Measurements from ENCODE around the gene ATP6V0A1.

ATP6V0A1 gene

GRCh38 chr17:42421507-42422338 is 37.0 kb upstream of the ATP6V0A1 start:
- peak overlapping the region; percentile 80 to 89 for H3K27ac ChIP-seq (ENCODE audit: low read depth in 2 of 2, low read length in 2 of 2)
- H3K27me3 ChIP-seq (ENCODE audit: control insufficient read depth in 2 of 2, insufficient read depth in 2 of 2, low read length in 2 of 2): peaks cover 3 to 9% of the 10 kb centered on the region in 2 donors
- H3K36me3 ChIP-seq (ENCODE audit: control insufficient read depth in 2 of 2, insufficient read depth in 2 of 2, low read length in 2 of 2): no peaks in the 10 kb centered on the region
- H3K9ac ChIP-seq (ENCODE audit: low read depth in 1 of 2, low read length in 2 of 2): peak overlapping the region; percentile 60 to 71
- peak overlapping the region; percentile 72 to 80 for H3K4me3 ChIP-seq (ENCODE audit: low read length in 2 of 2)
- H3K4me1 ChIP-seq (ENCODE audit: control insufficient read depth in 2 of 2, insufficient read depth in 2 of 2, low read length in 2 of 2): peaks cover 8 to 11% of the 10 kb centered on the region in 2 donors
- H3K9me3 ChIP-seq (ENCODE audit: control insufficient read depth in 2 of 2, low read length in 2 of 2): no peaks in the 10 kb centered on the region

GRCh38 chr17:42422412-42422957 is 36.2 kb upstream of the ATP6V0A1 start:
- Histone ChIP-seq H3K9me3 (ENCODE audit: control insufficient read depth in 2 of 2, low read length in 2 of 2) (no peaks in the 10 kb centered on the region), H3K4me3 (ENCODE audit: low read length in 2 of 2) (peak overlapping the region; percentile 72 to 80), H3K27ac (ENCODE audit: low read depth in 2 of 2, low read length in 2 of 2) (peak overlapping the region; percentile 80 to 89), H3K4me1 (ENCODE audit: control insufficient read depth in 2 of 2, insufficient read depth in 2 of 2, low read length in 2 of 2) (peaks cover 8 to 11% of the 10 kb centered on the region in 2 donors), H3K9ac (ENCODE audit: low read depth in 1 of 2, low read length in 2 of 2) (peak overlapping the region; percentile 71 to 76), H3K27me3 (ENCODE audit: control insufficient read depth in 2 of 2, insufficient read depth in 2 of 2, low read length in 2 of 2) (peaks cover 3 to 9% of the 10 kb centered on the region in 2 donors), H3K36me3 (ENCODE audit: control insufficient read depth in 2 of 2, insufficient read depth in 2 of 2, low read length in 2 of 2) (no peaks in the 10 kb centered on the region)

- H3K27me3 ChIP-seq (ENCODE audit: control insufficient read depth in 2 of 2, insufficient read depth in 2 of 2, low read length in 2 of 2): peaks cover 3 to 9% of the 10 kb centered on the region in 2 donors
- peaks cover 8 to 11% of the 10 kb centered on the region in 2 donors for H3K4me1 ChIP-seq (ENCODE audit: control insufficient read depth in 2 of 2, insufficient read depth in 2 of 2, low read length in 2 of 2)
- no peaks in the 10 kb centered on the region for H3K9me3 ChIP-seq (ENCODE audit: control insufficient read depth in 2 of 2, low read length in 2 of 2)
- H3K27ac ChIP-seq (ENCODE audit: low read depth in 2 of 2, low read length in 2 of 2): peak within 1 kb of the TSS; percentile 80 to 89
- H3K9ac ChIP-seq (ENCODE audit: low read depth in 1 of 2, low read length in 2 of 2): peak within 1 kb of the TSS; percentile 71 to 76
- H3K36me3 ChIP-seq (ENCODE audit: control insufficient read depth in 2 of 2, insufficient read depth in 2 of 2, low read length in 2 of 2): no peaks in the 10 kb centered on the region
- peak within 1 kb of the TSS; percentile 72 to 80 for H3K4me3 ChIP-seq (ENCODE audit: low read length in 2 of 2)
These were observed 35.5 kb upstream of the ATP6V0A1 start, which contains the start of gene CAVIN1 for GRCh38 chr17:42422958-42423712. CAVIN1 (minus strand) TSS chr17:42423256; CDS start chr17:42423097, 159 bp downstream.

- Histone ChIP-seq H3K27ac (ENCODE audit: low read depth in 2 of 2, low read length in 2 of 2) (peak overlapping the region; percentile 58 to 89), H3K27me3 (ENCODE audit: control insufficient read depth in 2 of 2, insufficient read depth in 2 of 2, low read length in 2 of 2) (peaks cover 3 to 9% of the 10 kb centered on the region in 2 donors), H3K4me3 (ENCODE audit: low read length in 2 of 2) (peak overlapping the region; percentile 72 to 80), H3K9me3 (ENCODE audit: control insufficient read depth in 2 of 2, low read length in 2 of 2) (no peaks in the 10 kb centered on the region), H3K4me1 (ENCODE audit: control insufficient read depth in 2 of 2, insufficient read depth in 2 of 2, low read length in 2 of 2) (peaks cover 11% of the 10 kb centered on the region in 2 donors), H3K9ac (ENCODE audit: low read depth in 1 of 2, low read length in 2 of 2) (no peak overlapping the region), H3K36me3 (ENCODE audit: control insufficient read depth in 2 of 2, insufficient read depth in 2 of 2, low read length in 2 of 2) (no peaks in the 10 kb centered on the region)
These were observed 34.9 kb upstream of the ATP6V0A1 start for GRCh38 chr17:42423766-42424165.

GRCh38 chr17:42424991-42425610 is 33.6 kb upstream of the ATP6V0A1 start:
- Histone ChIP-seq H3K4me1 (ENCODE audit: control insufficient read depth in 2 of 2, insufficient read depth in 2 of 2, low read length in 2 of 2) (peaks cover 11% of the 10 kb centered on the region in 2 donors), H3K27me3 (ENCODE audit: control insufficient read depth in 2 of 2, insufficient read depth in 2 of 2, low read length in 2 of 2) (peaks cover 3 to 9% of the 10 kb centered on the region in 2 donors), H3K4me3 (ENCODE audit: low read length in 2 of 2) (no peak overlapping the region), H3K9ac (ENCODE audit: low read depth in 1 of 2, low read length in 2 of 2) (no peak overlapping the region), H3K9me3 (ENCODE audit: control insufficient read depth in 2 of 2, low read length in 2 of 2) (no peaks in the 10 kb centered on the region), H3K27ac (ENCODE audit: low read depth in 2 of 2, low read length in 2 of 2) (no peak overlapping the region), H3K36me3 (ENCODE audit: control insufficient read depth in 2 of 2, insufficient read depth in 2 of 2, low read length in 2 of 2) (no peaks in the 10 kb centered on the region)

GRCh38 chr17:42428141-42428944 is 30.3 kb upstream of the ATP6V0A1 start:
- Histone ChIP-seq H3K27me3 (ENCODE audit: control insufficient read depth in 2 of 2, insufficient read depth in 2 of 2, low read length in 2 of 2) (peaks cover 0 to 4% of the 10 kb centered on the region in 2 donors), H3K9ac (ENCODE audit: low read depth in 1 of 2, low read length in 2 of 2) (no peak overlapping the region), H3K4me1 (ENCODE audit: control insufficient read depth in 2 of 2, insufficient read depth in 2 of 2, low read length in 2 of 2) (peaks cover 0 to 7% of the 10 kb centered on the region in 2 donors), H3K27ac (ENCODE audit: low read depth in 2 of 2, low read length in 2 of 2) (no peak overlapping the region), H3K4me3 (ENCODE audit: low read length in 2 of 2) (no peak overlapping the region), H3K36me3 (ENCODE audit: control insufficient read depth in 2 of 2, insufficient read depth in 2 of 2, low read length in 2 of 2) (no peaks in the 10 kb centered on the region), H3K9me3 (ENCODE audit: control insufficient read depth in 2 of 2, low read length in 2 of 2) (no peaks in the 10 kb centered on the region)

- no peaks in the 10 kb centered on the region for H3K36me3 ChIP-seq (ENCODE audit: control insufficient read depth in 2 of 2, insufficient read depth in 2 of 2, low read length in 2 of 2)
- H3K27me3 ChIP-seq (ENCODE audit: control insufficient read depth in 2 of 2, insufficient read depth in 2 of 2, low read length in 2 of 2): peaks cover 0 to 1% of the 10 kb centered on the region in 2 donors
- H3K4me1 ChIP-seq (ENCODE audit: control insufficient read depth in 2 of 2, insufficient read depth in 2 of 2, low read length in 2 of 2): peaks cover 0 to 7% of the 10 kb centered on the region in 2 donors
- no peak overlapping the region for H3K4me3 ChIP-seq (ENCODE audit: low read length in 2 of 2)
- no peak overlapping the region for H3K9ac ChIP-seq (ENCODE audit: low read depth in 1 of 2, low read length in 2 of 2)
- no peak overlapping the region for H3K27ac ChIP-seq (ENCODE audit: low read depth in 2 of 2, low read length in 2 of 2)
- H3K9me3 ChIP-seq (ENCODE audit: control insufficient read depth in 2 of 2, low read length in 2 of 2): no peaks in the 10 kb centered on the region
These were observed 28.8 kb upstream of the ATP6V0A1 start for GRCh38 chr17:42429726-42430447.

- H3K27ac ChIP-seq (ENCODE audit: low read depth in 2 of 2, low read length in 2 of 2): no peak overlapping the region
- peaks cover 0 to 7% of the 10 kb centered on the region in 2 donors for H3K4me1 ChIP-seq (ENCODE audit: control insufficient read depth in 2 of 2, insufficient read depth in 2 of 2, low read length in 2 of 2)
These were observed 26.9 kb upstream of the ATP6V0A1 start for GRCh38 chr17:42431758-42432161.

GRCh38 chr17:42436391-42436790 is 22.3 kb upstream of the ATP6V0A1 start:
- H3K27ac ChIP-seq (ENCODE audit: low read depth in 2 of 2, low read length in 2 of 2): peak overlapping the region; percentile 47 to 49

More at GRCh38 chr17:42431758-42432161, 26.9 kb upstream of the ATP6V0A1 start:
- Histone ChIP-seq H3K9ac (ENCODE audit: low read depth in 1 of 2, low read length in 2 of 2) (no peak overlapping the region), H3K36me3 (ENCODE audit: control insufficient read depth in 2 of 2, insufficient read depth in 2 of 2, low read length in 2 of 2) (no peaks in the 10 kb centered on the region), H3K9me3 (ENCODE audit: control insufficient read depth in 2 of 2, low read length in 2 of 2) (no peaks in the 10 kb centered on the region), H3K27me3 (ENCODE audit: control insufficient read depth in 2 of 2, insufficient read depth in 2 of 2, low read length in 2 of 2) (no peaks in the 10 kb centered on the region), H3K4me3 (ENCODE audit: low read length in 2 of 2) (no peak overlapping the region)

More at GRCh38 chr17:42436391-42436790, 22.3 kb upstream of the ATP6V0A1 start:
- H3K4me1 ChIP-seq (ENCODE audit: control insufficient read depth in 2 of 2, insufficient read depth in 2 of 2, low read length in 2 of 2): peaks cover 6 to 7% of the 10 kb centered on the region in 2 donors
- no peak overlapping the region for H3K9ac ChIP-seq (ENCODE audit: low read depth in 1 of 2, low read length in 2 of 2)
- H3K27me3 ChIP-seq (ENCODE audit: control insufficient read depth in 2 of 2, insufficient read depth in 2 of 2, low read length in 2 of 2): no peaks in the 10 kb centered on the region
- H3K9me3 ChIP-seq (ENCODE audit: control insufficient read depth in 2 of 2, low read length in 2 of 2): no peaks in the 10 kb centered on the region
- no peaks in the 10 kb centered on the region for H3K36me3 ChIP-seq (ENCODE audit: control insufficient read depth in 2 of 2, insufficient read depth in 2 of 2, low read length in 2 of 2)
- no peak overlapping the region for H3K4me3 ChIP-seq (ENCODE audit: low read length in 2 of 2)

All from mucosa of rectum (tissue), 2 donors.